NCI-H1105 treated with DMSO at 0.1 percent for 48 hours (cell line): ENCODE data around the gene ZNF541.
"Not testable (repeated sequence)": the region's sequence is repeated elsewhere in the genome, so short reads cannot be mapped to it uniquely, and the experiment has no call there.

ENCODE experiments used
- DNase-seq: peaks from one replicate; lab custom pipeline; 2025; lab: John Stamatoyannopoulos, UW

Gene ZNF541

DNA sequence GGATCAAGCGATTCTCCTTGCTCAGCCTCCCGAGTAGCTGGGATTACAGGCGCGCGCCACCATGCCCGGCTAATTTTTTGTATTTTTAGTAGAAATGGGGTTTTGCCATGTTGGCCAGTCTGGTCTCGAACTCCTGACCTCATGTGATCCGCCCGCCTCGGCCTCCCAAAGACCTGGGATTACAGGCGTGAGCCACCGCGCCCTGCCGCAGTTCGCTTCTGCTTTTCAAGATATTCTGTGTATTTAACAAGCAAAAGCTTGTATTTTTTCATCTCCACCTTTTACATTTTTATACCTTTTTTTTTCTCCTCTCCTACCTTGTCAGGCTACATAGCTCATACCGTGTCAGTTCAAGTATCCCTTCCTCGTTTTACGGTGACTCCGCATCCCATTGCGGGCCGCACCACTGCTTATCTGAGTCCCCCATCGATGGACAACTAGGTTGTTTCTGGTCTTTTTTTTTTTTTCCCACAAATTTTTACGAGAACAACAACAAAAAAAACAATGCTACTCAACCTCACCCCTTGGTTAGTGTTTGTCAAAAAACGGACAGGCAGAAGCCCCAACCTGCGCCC lies 26.8 kb upstream of the ZNF541 start:
- not testable (repeated sequence) for DNase-seq

DNA sequence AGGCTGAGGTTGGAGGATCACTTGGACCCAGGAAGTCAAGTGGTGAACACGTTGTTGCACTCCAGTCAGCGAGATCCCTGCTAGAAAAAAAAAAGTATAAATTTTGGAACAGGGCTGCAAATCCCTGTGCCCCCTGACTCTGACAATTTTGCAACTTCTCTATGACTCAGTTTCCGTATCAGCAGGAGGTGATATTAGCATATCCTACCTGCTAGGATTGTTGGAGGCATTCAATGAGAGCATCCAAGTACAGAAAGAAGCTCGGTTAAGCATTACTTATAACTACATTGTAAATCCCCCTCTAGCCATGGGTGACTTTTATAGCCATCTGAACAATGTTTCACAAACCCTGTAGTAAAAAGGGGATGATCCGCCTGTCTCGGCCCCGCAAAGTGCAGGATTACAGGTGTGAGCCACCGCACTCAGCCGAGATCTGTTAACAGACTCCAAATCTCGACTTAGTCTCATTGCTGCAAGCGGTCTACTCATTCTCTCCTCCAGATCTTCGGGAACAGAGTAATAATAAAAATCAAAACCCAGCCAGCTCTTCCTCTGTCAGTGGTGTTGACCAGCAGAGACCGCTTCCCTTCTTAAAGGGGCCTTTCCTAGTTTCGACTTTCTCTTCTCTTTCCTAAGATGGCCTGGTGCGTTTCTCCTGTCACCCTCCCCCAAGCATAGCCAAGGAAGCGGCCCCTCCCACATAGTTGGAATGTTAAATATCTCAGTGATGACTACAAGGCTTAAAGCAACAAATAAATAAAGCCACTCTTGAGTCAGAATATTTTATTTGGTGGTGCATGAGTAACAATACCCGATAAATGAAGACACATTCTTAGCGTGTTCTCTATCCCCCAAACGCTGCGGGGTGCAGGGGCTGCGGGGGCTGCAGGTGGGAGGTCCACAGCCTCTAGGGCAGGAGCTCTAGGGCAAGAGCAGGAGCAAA lies 25.7 kb upstream of the ZNF541 start:
- no peak for DNase-seq

DNA sequence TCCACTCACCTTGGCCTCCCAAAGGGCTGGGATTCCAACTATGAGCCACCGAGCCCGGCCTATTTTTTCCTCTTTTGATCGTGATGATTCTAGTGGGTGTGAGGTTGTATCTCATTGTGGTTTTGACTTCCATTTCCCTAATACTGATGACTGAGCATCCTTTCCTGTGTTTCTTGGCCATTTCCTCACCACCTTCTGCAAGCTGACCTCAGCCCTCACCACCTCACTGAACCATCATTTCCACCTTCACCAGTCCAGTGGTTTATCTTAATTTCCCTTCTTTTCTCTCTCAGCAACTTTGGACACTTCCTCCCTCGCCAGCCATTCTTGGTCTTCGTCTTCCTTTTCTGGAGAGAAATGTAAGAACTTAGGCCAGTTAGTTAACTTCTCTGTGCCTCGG lies 23.0 kb upstream of the ZNF541 start:
- no peak for DNase-seq

DNA sequence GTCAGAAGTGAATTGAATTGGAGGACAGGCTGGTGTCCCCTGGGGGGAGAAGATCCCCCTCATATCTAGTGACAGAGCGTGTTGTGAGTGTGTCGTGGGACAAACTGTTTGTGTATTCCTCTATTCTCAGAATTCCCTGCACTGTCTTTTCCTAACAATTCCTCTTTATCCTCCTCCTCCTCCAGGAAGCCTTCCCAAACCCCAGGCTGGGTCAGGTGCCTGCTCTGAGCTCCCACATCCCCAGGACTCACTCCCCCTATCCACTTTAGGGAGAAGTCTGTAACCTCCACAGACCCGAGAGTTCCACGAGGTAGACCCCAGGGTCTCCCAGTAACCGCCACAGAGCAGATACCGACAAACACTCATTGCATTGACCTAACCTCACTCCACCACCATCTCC lies 20.9 kb upstream of the ZNF541 start:
- no peak for DNase-seq

DNA sequence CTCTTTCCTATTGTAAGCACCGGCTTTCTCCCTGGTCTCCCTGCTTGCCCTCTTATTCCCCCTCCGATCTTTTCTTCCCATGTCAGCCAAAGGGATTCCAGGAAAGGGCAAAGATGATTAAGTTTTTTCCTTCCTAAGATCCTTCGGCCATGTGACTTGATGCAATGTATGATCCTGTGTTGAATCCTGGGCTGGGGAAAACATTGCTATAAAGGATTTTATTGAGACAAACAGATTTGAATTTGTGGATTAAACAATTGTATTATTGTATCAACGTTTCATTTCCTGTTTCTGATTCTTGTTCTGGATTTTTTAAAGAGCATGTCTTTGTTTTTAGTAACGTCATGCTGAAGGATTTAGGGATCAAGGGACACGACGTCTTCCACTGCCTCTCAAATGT lies 16.9 kb upstream of the ZNF541 start:
- no peak for DNase-seq

DNA sequence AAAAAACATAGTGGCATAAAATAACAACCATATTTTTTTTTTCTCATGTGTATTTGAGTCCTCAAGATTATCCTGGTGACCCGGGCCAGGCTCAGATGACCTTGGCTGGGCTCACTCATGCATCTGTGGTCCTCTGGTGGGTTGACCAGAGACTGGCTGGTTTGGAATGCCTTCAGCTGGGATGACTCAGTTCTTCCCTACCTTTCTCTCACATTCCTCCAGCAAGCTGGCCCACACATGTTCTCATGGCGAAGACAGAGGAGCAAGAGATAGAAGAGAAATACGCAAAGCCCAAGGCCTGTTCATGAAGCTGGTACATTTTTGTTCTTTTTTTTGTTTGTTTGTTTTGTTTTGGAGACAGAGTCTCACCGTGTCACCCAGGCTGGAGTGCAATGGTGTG lies 14.3 kb upstream of the ZNF541 start:
- DNase-seq = no peak

DNA sequence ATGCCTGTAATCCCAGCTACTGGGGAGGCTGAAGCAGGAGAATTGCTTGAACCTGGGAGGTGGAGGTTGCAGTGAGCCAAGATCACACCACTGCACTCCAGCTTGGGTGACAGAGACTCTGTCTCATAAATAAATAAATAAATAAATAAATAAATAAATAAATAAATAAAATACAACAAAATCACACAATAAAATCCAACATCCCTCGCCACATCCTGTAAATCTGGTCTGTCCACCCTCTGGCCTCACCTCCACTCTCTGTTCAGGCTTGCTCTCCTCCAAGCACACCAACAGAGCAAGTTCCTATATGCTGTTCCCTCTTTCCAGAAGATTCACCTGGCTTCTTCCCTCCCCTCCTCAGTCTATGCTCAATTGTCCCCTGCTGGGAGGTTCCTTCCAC lies 10.2 kb upstream of the ZNF541 start:
- DNase-seq = not testable (repeated sequence)

DNA sequence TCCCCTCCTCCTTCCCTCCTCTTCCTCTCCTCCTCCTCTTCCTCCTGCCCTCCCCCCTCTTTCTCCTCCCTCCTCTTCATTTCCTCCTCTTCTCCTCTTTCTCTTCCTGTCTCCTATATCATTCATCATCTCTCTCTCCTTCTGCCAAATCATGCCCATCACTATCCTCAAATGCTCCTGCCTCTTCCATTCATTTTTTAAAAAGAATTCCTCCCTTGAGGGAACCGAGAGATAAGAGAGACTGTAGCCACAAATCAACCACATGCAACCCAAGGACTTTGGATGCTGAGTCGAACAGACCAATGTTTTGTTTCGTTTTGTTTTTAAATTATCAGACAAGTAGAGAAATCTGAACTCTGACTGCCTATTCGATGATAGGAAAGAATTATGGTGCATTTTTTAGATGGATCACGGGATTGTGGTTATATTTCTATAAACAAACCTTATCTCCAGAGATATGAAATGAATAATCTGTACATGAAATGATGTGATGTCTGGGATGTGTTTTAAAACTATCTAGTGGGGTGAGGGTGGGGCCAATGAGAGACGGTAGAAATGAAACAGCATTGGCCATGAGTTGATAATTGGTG lies 9.5 kb upstream of the ZNF541 start:
- DNase-seq = no peak

DNA sequence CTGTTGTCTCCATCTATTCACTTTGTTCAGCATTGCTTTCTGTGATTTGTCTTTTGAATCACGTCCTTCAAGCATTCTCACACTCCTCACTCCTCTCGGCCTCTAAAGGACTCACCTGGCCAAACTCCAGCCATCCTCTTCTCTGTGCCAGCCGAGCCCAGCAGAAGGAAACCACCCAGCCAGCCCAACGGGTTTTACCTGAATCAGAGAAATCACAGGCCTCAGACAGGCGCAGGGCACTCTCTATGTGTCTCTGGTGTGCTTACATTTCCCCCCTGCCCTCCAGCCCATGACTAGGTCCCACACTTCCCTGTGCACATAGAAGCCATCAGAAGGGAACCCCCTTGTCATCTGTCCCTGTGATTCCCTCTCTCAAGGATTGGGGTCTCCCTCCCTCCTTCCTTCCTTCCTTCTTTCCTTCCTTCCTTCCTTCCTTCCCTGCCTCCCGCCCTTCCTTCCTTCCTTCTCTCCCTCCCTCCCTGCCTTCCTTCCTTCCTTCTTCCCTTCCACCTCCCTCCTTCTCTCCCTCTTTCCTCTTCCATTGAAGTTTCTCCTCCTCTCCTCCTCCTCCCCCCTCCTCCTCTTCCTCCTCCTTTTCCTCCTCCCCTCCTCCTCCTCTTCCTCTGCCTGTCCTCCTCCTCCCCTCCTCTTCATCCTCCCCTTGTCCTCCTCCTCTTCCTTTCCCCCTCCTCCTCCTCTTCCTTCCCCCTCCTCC lies 8.8 kb upstream of the ZNF541 start:
- no peak for DNase-seq

DNA sequence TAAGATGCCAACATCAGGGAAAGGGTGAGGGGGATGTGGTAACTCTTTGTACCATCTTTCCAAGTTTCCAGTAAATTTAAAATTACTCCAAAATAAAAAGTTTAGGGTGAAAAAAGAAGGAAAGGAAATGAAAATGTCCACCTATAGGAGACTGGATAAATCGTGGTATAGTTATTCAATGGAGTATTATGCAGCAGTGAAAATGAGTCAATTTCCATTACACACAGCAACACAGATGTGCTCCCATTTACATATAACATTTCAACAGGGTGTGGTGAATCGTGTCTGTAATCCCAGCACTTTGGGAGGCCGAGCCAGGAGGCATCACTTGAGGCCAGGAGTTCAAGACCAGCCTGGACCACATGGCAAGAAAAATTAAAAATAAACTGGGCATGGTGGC lies 7.4 kb upstream of the ZNF541 start:
- DNase-seq = no peak

DNA sequence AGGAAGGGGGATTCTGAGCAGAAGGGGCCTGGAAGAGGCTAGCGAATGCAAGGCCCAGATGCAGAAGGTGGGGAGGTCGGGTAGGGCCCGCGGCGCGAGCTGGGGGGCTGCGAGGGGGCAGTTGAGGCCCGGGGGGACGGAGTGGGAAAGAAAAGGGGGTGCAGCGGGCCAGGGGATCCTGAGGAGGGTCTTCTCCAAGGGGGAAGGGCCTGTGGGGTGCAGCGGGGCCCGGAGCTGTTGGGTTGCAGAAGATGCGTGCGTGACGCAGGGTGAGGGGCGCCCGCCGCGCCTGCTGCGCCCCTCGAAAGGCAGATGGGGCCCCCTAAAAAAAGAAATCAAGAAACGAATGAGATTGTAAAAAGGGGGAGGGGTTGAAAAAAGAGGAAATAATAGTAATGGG lies 313 bp downstream of the ZNF541 start:
- DNase-seq = no peak

DNA sequence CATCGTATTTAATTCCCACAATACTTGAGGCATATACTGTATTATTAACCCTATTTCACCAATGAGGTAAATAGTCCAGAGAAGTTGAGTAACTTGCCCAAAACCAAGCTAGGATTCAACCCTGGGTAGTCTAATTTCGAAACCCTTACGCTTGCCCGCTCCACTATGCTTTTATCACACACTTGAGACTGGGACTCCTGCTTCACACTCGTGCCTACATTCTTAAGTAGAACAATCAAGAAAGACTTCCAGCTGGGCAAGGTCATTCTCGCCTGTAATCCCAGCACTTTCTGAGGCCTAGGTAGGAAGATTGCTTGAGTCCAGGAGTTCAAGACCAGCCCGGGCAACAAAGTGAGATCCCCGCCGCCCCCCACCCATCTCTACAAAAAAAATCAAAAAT lies 3.6 kb downstream of the ZNF541 start:
- no peak for DNase-seq

DNA sequence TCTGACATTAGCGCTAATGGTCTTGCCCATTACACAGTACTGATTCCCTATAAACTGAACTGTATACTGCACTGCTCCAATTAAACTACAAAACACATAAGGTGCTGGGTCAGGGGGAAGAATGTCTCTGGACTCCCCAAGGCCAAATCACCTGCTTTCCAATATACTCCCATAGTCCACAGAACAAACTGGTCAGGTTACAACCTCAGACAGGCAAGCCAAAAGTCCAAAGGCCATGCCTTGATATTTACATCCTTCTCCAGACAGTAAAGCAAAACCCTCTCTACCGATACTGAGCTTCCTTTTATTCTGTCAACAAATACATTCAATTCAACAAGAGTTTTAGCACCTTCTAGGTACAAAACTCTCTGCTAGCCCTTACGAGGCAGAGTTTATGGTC lies 8.9 kb downstream of the ZNF541 start:
- DNase-seq = no peak

DNA sequence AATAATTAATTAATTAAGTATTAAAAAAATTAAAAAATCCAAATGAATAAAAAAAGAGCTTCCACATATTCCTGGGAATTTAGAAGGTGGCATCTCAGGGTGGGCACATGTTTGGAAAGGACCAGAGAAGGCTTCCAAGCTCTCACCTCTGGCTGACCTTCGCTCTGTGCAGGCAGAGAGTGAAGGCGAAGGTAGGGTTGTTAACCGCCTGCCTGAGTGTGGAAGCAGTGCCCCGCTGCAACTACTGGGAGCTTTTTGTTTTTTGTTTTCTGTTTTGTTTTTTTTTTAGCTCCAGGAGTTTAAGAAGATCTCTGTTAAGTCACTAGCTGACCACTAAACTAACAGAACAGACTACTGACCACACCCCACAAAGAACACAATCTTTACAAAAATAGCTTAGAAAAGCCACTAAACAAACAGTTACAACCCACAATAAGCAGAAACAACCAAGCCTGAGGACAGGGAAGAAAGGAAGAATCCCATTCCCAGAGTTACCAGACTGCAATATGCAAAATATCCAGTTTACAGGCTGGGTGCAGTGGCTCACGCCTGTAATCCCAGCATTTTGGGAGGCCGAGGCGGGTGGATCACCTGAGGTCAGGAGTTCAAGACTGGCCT lies 11.4 kb downstream of the ZNF541 start:
- DNase-seq = no peak

DNA sequence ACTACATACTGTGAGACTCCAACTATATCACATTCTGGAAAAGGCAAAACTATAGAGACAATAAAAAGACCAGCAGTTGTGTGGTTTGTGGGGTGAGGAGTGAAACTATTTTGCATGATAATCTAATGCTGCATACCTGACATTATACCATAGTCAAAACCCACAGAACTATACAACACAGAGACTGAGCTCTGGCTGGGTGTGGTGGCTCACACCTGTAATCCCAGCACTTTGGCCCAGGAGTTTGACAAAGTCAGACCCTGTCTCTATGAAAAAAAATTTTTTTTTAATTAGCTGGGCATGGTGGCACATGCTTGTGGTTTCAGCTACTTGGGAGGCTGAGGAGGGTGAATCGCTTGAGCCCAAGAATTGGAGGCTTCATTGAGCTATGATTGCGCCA lies 11.9 kb downstream of the ZNF541 start:
- no peak for DNase-seq

DNA sequence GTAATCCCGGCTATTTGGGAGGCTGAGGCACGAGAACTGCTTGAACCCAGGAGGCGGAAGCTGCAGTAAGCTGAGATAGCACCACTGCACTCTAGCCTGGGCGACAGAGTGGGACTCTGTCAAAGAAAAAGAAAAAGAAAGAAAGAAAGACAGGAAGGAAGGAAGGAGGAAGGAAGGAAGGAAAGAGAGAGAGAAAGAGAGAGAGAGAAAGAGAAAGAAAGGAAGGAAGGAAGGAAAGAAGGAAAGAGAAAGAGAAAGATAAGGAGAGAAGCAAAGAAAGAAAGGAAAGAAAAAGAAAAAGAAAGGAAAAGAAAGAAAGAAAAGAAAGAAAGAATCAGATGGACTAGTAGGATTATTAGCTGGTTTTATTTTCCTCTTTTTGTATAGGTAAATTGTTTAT lies 22.8 kb downstream of the ZNF541 start:
- DNase-seq = no peak

DNA sequence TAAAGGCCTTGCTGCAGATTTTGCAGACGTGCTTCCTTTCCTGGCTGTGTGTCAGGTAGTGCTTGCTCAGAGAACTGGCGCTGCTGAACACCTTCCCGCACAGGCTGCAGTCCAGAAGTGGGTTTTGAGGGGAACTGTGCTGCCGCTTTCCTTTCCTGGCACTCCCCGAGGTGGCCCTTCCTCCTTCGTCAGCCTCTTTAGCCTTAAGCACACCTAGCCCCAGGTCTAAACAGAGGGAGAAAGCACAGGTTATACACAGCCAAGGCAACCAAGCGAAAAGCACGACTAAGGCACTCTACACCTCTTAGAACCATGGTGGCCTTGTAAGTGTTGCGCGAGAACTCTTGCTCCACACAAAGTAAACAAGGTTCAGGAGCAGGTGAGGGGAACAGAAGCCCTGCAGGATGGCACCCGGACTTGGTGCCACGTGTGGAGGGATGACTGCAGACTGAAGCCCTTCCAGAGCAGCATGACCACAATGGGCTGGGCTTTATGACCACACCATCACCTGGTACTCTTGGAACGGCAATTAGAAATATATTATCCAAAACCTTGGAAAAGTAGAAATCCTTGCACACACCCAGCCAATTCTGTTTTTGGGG lies 23.6 kb downstream of the ZNF541 start:
- DNase-seq = no peak

DNA sequence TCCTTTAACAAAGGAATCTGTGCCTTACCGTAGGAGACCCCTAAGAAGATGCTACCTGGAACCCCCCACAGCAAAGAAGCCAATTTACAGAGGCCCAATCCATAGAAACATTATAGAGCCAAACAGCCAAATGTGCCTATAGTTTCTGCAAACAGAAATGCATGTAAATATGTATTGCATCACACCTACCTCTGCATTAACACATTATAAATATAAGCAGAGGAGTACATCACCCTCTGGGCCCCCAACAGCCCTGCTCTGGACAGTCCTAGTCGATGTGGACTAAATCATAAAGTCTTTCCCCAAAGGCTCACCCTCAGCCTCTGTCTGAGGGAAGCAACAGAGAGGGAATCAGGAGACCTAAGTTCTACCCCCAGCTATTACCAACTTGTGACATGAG lies 25.7 kb downstream of the ZNF541 start:
- DNase-seq = no peak

DNA sequence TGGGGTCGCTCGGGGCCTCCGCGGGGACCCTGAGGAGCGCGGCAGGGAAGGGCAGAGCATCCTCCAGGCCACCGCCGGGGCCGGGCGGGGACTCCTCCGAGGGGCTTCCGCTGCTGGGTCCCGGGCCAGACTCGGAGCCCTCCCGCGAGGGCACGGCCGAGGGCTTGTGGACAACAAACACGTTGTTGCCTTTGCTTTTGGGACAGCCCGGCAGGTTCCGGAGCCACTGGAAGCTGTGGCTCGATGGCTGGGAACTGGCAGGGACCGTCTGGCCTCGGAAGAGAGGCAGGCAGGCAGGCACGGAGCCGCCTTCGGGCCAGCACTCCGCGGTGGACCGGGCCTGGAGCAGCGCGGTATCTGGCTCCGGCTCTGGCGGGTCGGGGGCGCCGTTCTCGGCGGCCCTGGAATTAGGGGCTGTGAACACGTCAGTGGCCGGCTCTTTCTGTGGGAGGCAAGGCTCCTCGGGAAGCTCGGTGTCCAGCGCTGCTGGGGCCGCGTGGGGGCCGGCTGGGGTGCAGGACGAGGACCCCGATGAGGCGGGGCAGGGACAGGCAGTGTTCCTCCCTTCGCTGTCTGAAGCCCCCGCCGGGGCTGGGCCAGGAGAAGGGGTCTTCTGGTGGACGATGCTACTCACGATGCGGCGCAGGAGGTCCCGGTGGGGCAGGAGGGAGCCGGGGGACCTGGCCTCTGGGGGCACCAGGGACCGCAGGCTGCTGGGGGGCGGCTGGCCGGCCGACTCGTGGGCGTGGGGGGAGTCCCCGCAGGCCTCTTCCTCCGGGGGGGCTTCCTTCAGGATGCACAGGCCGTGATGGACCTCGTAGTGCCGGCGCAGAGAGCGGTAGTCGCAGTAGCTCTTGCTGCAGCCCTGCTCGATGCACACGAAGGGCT lies 27.6 kb downstream of the ZNF541 start:
- DNase-seq = no peak

DNA sequence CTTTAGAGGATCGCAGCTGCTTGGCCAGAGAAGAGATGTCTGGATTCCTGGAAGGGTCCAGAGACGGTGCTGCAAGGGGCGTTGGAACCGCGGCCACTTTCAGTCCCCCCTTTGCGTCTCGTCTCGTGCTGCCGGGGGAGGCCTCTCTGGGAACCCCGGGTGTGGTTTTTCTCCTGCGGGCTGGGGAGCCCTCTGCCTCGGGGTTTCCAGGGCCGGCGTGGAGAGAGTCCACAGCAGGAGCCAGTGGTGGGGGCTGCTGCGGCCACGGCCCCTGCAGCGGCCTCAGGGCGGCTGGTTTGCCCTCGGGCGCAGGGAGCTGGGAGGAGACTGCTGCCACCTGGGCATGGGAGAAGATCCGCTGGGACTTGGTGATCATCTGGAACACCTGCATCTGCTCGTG lies 28.5 kb downstream of the ZNF541 start:
- DNase-seq = no peak

DNA sequence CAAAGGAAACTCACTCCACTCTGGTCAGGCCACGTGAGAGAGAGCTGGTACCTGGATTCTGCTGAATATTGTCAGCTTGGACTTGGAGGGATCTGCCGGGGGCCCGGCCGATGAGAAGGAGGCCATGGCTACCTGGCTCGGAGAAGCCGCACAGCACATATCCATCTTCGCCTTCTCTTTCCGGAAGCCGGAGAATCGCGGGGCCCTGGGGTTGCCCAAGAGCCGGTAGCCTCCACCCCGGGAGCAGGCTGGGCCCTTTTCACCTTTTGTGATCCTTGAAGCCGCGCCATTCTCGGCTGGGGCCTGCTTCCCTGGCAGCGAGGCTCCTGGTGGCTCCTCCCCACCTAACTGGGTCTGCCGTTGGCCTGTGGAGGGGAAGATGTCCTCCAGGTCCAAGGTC lies 28.9 kb downstream of the ZNF541 start:
- DNase-seq = no peak
